Measurements from ENCODE around the gene CGREF1. TPM values are rescaled to one million over a fixed set of nuclear protein-coding genes. Genes with fewer than 3 reads are reported as not detected.

CGREF1 gene
- total RNA-seq, 1 donor from 2014 or later = 1.3 TPM

- Mint-ChIP-seq H3K4me3 (ENCODE audit: unreplicated experiment) (peak overlapping the region; percentile 10), H3K9me3 (ENCODE audit: unreplicated experiment) (peaks cover 23% of the 10 kb centered on the region), H3K27ac (ENCODE audit: unreplicated experiment) (no peak overlapping the region), H3K36me3 (ENCODE audit: unreplicated experiment) (peaks cover 9% of the 10 kb centered on the region), H3K4me1 (ENCODE audit: low read depth, unreplicated experiment) (peaks cover 7% of the 10 kb centered on the region), H3K27me3 (ENCODE audit: unreplicated experiment) (peaks cover 25% of the 10 kb centered on the region)
- DNase-seq = no peak
- TF ChIP-seq CTCF (IDR thresholded peaks at IDR 0.05; ENCODE audit: partially characterized antibody, unreplicated experiment) = no peak
Observed at GRCh38 chr2:27053776-27054175, 65.2 kb downstream of the CGREF1 start.

GRCh38 chr2:27053321-27053720 lies 65.6 kb downstream of the CGREF1 start:
- H3K9me3 Mint-ChIP-seq (ENCODE audit: unreplicated experiment) = peaks cover 23% of the 10 kb centered on the region
- no peak for DNase-seq
- peaks cover 7% of the 10 kb centered on the region for H3K4me1 Mint-ChIP-seq (ENCODE audit: low read depth, unreplicated experiment)
- peak overlapping the region; percentile 41 for H3K4me3 Mint-ChIP-seq (ENCODE audit: unreplicated experiment)
- H3K27me3 Mint-ChIP-seq (ENCODE audit: unreplicated experiment) = peaks cover 25% of the 10 kb centered on the region
- no peak for TF ChIP-seq CTCF (IDR thresholded peaks at IDR 0.05; ENCODE audit: partially characterized antibody, unreplicated experiment)
- peak overlapping the region; percentile 24 for H3K27ac Mint-ChIP-seq (ENCODE audit: unreplicated experiment)
- H3K36me3 Mint-ChIP-seq (ENCODE audit: unreplicated experiment) = peaks cover 9% of the 10 kb centered on the region

GRCh38 chr2:27051902-27052645 lies 66.9 kb downstream of the CGREF1 start:
- Mint-ChIP-seq H3K4me3 (ENCODE audit: unreplicated experiment) (peak overlapping the region; percentile 87), H3K36me3 (ENCODE audit: unreplicated experiment) (peaks cover 9% of the 10 kb centered on the region), H3K27ac (ENCODE audit: unreplicated experiment) (no peak overlapping the region), H3K27me3 (ENCODE audit: unreplicated experiment) (peaks cover 25% of the 10 kb centered on the region), H3K4me1 (ENCODE audit: low read depth, unreplicated experiment) (peaks cover 7% of the 10 kb centered on the region), H3K9me3 (ENCODE audit: unreplicated experiment) (peaks cover 23% of the 10 kb centered on the region)
- no peak for DNase-seq
- no peak for TF ChIP-seq CTCF (IDR thresholded peaks at IDR 0.05; ENCODE audit: partially characterized antibody, unreplicated experiment)

- Mint-ChIP-seq H3K9me3 (ENCODE audit: unreplicated experiment) (peaks cover 23% of the 10 kb centered on the region), H3K4me3 (ENCODE audit: unreplicated experiment) (peak within 1 kb of the TSS; percentile 96), H3K27ac (ENCODE audit: unreplicated experiment) (peak within 1 kb of the TSS; percentile 97), H3K4me1 (ENCODE audit: low read depth, unreplicated experiment) (peaks cover 7% of the 10 kb centered on the region), H3K27me3 (ENCODE audit: unreplicated experiment) (peaks cover 25% of the 10 kb centered on the region), H3K36me3 (ENCODE audit: unreplicated experiment) (peaks cover 9% of the 10 kb centered on the region)
- TF ChIP-seq CTCF (IDR thresholded peaks at IDR 0.05; ENCODE audit: partially characterized antibody, unreplicated experiment) = no peak
- DNase-seq = peak; percentile 92
Observed at GRCh38 chr2:27050996-27051901, 67.7 kb downstream of the CGREF1 start, which contains the start of gene AGBL5. AGBL5 (plus strand) TSS chr2:27051668; CDS start chr2:27052959, 1,291 bp downstream.

Other genes with a start within 250 kb of the CGREF1 start
- 49.2 TPM for gene MAPRE3, start 148.5 kb downstream of the CGREF1 start, total RNA-seq (ENCODE audit: unreplicated experiment)
- gene TMEM214, start 86.2 kb downstream of the CGREF1 start, total RNA-seq (ENCODE audit: unreplicated experiment) = 35.8 TPM
- 17.3 TPM for gene AGBL5, start 67.5 kb downstream of the CGREF1 start, total RNA-seq (ENCODE audit: unreplicated experiment)
- 215 TPM for gene OST4, start 47.5 kb downstream of the CGREF1 start, total RNA-seq (ENCODE audit: unreplicated experiment)
- 3.2 TPM for gene EMILIN1, start 40.5 kb downstream of the CGREF1 start, total RNA-seq (ENCODE audit: unreplicated experiment)
- 5.3 TPM for gene KHK, start 32.4 kb downstream of the CGREF1 start, total RNA-seq (ENCODE audit: unreplicated experiment)
- gene ABHD1, start 4.7 kb upstream of the CGREF1 start, total RNA-seq (ENCODE audit: unreplicated experiment) = not detected
- gene PREB, start 15.5 kb upstream of the CGREF1 start, total RNA-seq (ENCODE audit: unreplicated experiment) = 35.5 TPM
- gene PRR30, start 20.3 kb upstream of the CGREF1 start, total RNA-seq (ENCODE audit: unreplicated experiment) = not detected
- gene TCF23, start 29.9 kb upstream of the CGREF1 start, total RNA-seq (ENCODE audit: unreplicated experiment) = not detected
- gene ATRAID, start 92.9 kb upstream of the CGREF1 start, total RNA-seq (ENCODE audit: unreplicated experiment) = 58.8 TPM
- gene SLC5A6, start 93.1 kb upstream of the CGREF1 start, total RNA-seq (ENCODE audit: unreplicated experiment) = 40.0 TPM
- 38.5 TPM for gene CAD, start 98.2 kb upstream of the CGREF1 start, total RNA-seq (ENCODE audit: unreplicated experiment)
- gene SLC30A3, start 143.9 kb upstream of the CGREF1 start, total RNA-seq (ENCODE audit: unreplicated experiment) = 1.3 TPM
- gene DNAJC5G, start 156.3 kb upstream of the CGREF1 start, total RNA-seq (ENCODE audit: unreplicated experiment) = not detected
- gene TRIM54, start 163.3 kb upstream of the CGREF1 start, total RNA-seq (ENCODE audit: unreplicated experiment) = 2.0 TPM
- gene UCN, start 189.3 kb upstream of the CGREF1 start, total RNA-seq (ENCODE audit: unreplicated experiment) = 1.9 TPM
- 56.6 TPM for gene MPV17, start 204.0 kb upstream of the CGREF1 start, total RNA-seq (ENCODE audit: unreplicated experiment)
- 111 TPM for gene GTF3C2, start 237.6 kb upstream of the CGREF1 start, total RNA-seq (ENCODE audit: unreplicated experiment)